Measurements from ENCODE around the gene DMAC2.

GRCh38 chr19:41436674-41436951 is 3.1 kb downstream of the DMAC2 start:
- TF ChIP-seq CTCF (conservative IDR thresholded peaks at IDR 0.05 in 1 of 2, IDR thresholded peaks at IDR 0.05 in 1 of 2; ENCODE audit: extremely low read depth in 1 of 2, insufficient read depth in 1 of 2, low read depth in 1 of 2, low read length in 2 of 2): no peak
- no peak for TF ChIP-seq EZH2 (IDR thresholded peaks at IDR 0.05; ENCODE audit: borderline replicate concordance, low read length)
